Left colon (tissue), 2 donors: ENCODE data around the gene RPS16. TPM values are rescaled to one million over a fixed set of nuclear protein-coding genes. Genes with fewer than 3 reads are reported as not detected.

Experiments
- ATAC-seq: fragments of 200-7000 bp; cut with Tn5 transposase; one replicate; pipeline ENCODE4 v1.9.1; 2020; ENCODE audit warnings: mild to moderate bottlenecking, moderate library complexity
- DNase-seq, 2 donors: peaks; one replicate each; pipeline ENCODE4 v3.0.0-alpha.2; 2020
- intact Hi-C, 2 donors: fragments of 100-400 bp; cut with DNase I in 1 of 2; cut with micrococcal nuclease in 1 of 2; formaldehyde crosslinking; loops; one replicate each; pipeline versions ENCODE4 v1.11.2 to v1.14.0; 2022; cut with DNase I, micrococcal nuclease
- total RNA-seq, 2 donors: library from RNA; stranded (reverse); fragmentation: NEBNext Ultra II Directional; extraction: Animal tissue kit (Norgen Biotek cat#: 25700); gene quantifications; one replicate each; pipeline ENCODE4 v1.2.1, GENCODE V29; 2021
- donor health status: DM: no; HTN: no; CAD: no.
- donor health status: DM: yes; HTN: yes; CAD: no.

Gene RPS16
- total RNA-seq, 2 donors from 2014 or later: 1,556 to 1,578 TPM

DNA sequence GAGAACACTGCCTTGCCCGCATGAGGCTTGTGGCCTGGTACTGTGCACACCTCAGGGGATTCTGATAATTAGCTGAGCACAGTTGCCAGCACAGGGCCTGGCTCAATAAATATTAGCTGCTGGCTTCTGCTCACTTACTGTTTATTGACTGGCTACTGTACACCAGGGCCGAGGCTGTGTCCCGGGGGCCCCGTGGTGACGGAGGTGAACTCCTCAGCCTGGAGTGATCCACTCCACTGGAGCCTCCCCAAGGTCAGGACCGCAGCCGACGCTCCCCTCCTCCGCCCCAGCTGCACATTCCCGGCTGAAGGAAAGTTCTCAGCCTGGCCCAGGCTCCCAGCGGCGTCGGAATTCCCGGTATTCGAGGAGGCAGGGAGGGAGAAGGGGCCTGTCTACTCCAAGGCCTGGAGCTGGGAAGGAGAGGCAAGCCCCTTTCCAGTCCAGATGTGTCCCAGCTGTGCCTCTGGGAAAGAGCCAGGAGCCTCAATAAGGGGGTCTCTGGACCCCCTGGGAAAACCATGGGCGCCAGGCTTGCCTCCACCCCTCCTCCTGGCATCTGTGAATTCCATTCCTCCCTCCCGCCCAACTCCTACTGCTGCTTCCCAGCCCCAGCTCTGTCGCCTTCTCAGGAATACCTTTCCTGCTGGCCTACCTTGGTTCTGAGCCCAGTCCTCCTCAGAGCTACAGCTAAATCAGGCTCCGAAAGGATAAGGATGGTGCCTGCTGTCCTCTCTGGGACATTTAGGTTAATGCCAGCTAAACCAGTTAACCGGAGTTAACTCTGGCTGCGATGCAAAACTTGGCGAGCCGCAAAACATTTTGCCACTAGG lies 7.3 kb downstream of the RPS16 start:
- no peak for ATAC-seq
- no peak for DNase-seq
- intact Hi-C loops: no loop called here

DNA sequence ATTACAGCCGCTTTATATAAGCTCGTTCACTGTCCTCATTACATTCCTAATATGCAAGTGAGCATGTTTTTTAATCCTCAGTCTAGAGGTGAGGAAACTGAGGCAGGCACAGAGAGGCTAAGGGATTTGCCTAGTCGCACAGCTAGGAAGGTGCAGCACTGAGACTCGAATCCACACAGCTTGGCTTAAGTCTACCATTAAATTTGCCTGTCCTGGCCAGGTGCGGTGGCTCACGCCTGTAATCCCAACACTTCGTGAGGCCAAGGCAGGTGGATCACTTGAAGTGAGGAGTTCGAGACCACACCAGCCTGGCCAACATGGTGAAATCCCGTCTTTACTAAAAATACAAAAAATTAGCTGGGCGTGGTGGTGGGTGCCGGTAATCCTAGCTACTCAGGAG lies 8.0 kb downstream of the RPS16 start:
- intact Hi-C loops: no loop called here
- no peak for ATAC-seq
- no peak for DNase-seq

GRCh38 chr19:39426170-39426569 lies 9.6 kb downstream of the RPS16 start:
- DNase-seq: no peak
- ATAC-seq: no peak
- intact Hi-C loops: no loop called here

DNA sequence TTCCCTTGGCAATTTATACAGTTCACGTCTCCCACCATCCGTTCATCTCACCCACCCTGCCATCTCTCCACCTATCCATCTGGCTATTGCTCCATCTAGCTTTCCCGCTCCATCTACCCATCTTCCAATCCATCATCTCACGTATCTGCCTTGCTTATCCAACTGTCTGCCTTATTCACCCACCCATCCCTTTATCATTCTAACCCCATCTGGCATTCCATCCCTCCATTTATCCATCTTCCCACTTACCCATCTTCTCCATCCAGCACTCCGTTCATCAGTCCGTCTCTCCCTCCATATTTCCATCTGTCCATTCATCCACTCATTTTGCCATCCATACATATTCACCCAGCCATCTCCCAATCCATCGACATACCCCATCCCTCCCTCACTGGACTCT lies 10.0 kb downstream of the RPS16 start:
- ATAC-seq: no peak
- no peak for DNase-seq
- intact Hi-C loops: no loop called here

GRCh38 chr19:39424934-39425333 lies 10.8 kb downstream of the RPS16 start:
- DNase-seq: no peak
- no peak for ATAC-seq
- intact Hi-C loops: no loop called here

- DNase-seq (no peak), ATAC-seq (no peak)
- intact Hi-C loops: no loop called here
Observed at GRCh38 chr19:39423258-39424086, 12.3 kb downstream of the RPS16 start.

GRCh38 chr19:39422020-39422419 lies 13.7 kb downstream of the RPS16 start:
- ATAC-seq (no peak), DNase-seq (no peak)
- intact Hi-C loops: no loop called here

DNA sequence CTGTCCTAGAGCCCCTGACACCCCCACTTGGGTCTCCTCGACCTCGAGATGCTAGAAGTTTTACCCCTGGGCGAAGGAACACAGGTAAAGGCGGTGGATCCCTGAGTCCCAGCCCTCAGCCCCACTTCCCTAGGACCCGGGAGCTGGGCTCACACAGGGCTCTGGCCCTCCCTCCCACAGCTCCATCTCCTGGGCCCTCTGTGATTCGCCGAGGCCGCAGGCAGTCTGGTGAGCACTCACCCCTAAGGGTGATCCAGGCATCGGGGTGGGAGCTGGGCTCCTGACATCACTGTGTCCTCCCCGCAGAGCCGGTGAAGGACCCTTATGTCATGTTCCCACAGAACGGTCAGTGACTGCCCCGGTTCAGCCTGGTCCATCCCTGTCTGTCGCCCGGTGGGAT lies 15.0 kb downstream of the RPS16 start:
- intact Hi-C loops: no loop called here
- DNase-seq (no peak), ATAC-seq (no peak)

- intact Hi-C loops: no loop called here
- DNase-seq (no peak), ATAC-seq (no peak)
Observed at GRCh38 chr19:39419003-39419402, 16.7 kb downstream of the RPS16 start.

DNA sequence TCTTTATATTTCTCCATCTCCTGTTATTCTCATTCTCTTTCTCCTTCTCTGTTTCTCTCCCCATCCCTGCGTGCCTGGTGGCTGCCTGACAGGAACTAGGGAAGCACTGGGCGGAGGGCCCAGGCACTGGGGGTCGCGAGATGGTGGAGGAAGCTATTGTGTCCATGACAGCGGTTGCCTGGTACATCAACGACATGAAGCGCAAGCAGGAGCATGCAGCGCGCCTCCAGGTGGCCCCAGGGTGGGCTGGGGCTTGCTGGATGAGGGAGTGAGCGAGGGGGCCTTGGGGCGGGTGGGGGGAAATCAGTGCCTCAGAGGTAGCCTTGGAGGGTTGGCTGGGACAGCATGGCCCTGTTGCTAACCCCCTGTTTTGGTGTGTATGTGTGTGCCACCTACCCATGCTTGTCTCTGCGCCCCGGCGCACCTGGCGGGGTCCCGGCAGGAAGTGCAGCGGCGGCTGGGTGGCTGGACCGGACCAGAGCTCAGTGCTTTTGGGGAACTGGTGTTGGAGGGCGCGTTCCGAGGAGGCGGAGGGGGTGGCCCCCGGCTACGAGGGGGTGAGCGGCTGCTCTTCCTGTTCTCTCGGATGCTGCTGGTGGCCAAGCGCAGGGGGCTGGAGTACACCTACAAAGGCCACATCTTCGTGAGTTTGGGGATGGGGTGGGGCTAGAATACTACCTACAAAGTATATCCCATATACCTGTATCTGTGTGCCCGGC lies 18.1 kb downstream of the RPS16 start:
- no peak for ATAC-seq
- intact Hi-C loops: no loop called here
- no peak for DNase-seq

- ATAC-seq (no peak), DNase-seq (no peak)
- intact Hi-C loops: no loop called here
Observed at GRCh38 chr19:39416152-39417120, 19.3 kb downstream of the RPS16 start.

- ATAC-seq (no peak), DNase-seq (peak in 1 of 2 donors; percentile 28)
- intact Hi-C loops: no loop called here
Observed at GRCh38 chr19:39415111-39416046, 20.4 kb downstream of the RPS16 start.

- intact Hi-C loops: no loop called here
- ATAC-seq: no peak
- DNase-seq: no peak
Observed at GRCh38 chr19:39413911-39414608, 21.7 kb downstream of the RPS16 start.

GRCh38 chr19:39413272-39413910 lies 22.4 kb downstream of the RPS16 start:
- intact Hi-C loops: no loop called here
- peak; percentile 60 to 62 for DNase-seq
- ATAC-seq: no peak

DNA sequence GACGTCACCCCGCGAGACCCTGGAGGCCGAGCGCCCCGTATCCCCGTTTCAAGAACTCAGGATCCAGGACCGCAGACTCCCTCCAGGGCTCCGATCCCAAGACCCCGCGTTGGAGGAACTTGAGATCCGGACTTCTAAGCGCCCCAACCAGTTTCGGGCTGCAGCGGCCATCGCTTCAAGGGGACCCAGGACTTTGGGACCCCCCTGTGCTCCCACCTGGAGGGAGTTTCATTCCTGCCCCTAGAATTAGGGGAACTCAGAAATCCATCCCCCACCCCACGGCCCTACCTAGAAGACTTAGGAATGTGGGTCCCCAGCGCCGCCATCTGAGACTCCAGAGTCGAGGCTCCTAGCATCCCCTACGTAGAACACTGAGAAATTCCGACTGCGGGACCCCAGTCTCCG lies 22.9 kb downstream of the RPS16 start:
- DNase-seq: peak in 1 of 2 donors; percentile 68
- intact Hi-C loops: no loop called here
- ATAC-seq: no peak

DNA sequence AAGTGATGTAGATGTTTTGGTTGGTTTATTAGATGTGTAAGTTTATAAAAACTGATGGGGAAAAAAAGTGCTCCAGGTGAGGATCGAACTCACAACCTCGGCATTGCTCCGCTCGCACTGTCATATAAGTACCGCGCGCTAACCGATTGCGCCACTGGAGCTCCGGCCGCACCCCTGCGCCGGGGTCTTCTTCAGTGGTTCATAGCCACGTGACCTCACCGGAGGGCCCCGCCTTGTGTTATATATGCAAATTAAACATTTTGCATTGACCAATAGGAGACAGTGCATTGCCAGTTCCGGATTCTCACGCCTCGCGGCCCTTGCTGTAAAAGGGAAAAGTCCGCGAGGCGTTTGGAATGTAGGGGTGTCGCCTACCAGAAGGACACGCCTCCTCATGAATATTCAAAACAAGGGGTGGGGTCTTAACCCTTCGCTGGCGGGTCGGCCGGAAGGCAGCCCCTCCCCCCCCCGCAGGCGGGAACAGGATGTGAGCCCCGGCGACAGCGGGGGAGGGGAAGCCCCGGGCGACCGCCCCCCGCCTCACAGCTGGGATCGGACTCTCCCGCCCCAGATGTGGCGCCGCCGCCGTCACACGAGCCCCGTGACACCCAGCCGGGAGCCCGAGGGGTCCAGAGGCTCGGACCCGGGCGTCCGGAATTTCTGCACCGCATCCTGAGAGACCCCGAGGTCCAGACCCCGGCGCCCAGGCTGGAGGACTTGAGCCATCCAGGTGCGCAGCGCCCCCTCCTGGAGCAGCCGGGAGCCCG lies 23.5 kb downstream of the RPS16 start, which contains the start of gene PLEKHG2:
Gene PLEKHG2 (plus strand): TSS at position 570 of the 767 bp plus-strand sequence. CDS start 1,418 bp downstream, outside the sequence.
- intact Hi-C loops: no loop called here
- ATAC-seq (peak; percentile 48), DNase-seq (peak; percentile 94 to 98)
